Astrocyte of the spinal cord (primary cell): ENCODE measurements around the gene PSMD12.
A peak's percentile ranks its signal among the peaks of the same experiment; 100 is the strongest.
"Not testable (repeated sequence)": the region's sequence is repeated elsewhere in the genome, so short reads cannot be mapped to it uniquely, and the experiment has no call there.

Source experiments
- DNase-seq: peaks from one replicate; pipeline ENCODE4 v3.0.0; 2011; ENCODE audit warnings: low read depth, low spot score
- H3K4me3 ChIP-seq: 2 replicates; pipeline ENCODE4 v1.5.1; 2011; ENCODE audit warnings: low read depth, mild to moderate bottlenecking, low read length, moderate library complexity
- CTCF ChIP-seq: IDR thresholded peaks from 2 replicates; pipeline ENCODE4 v1.5.1; 2012; ENCODE audit warnings: low read depth, mild to moderate bottlenecking, low read length, inconsistent platforms
- in situ Hi-C: cut with HindIII; loops from 2 replicates; pipeline ENCODE4 v1.10.0; 2017; ENCODE audit warnings: low sequenced_read_pairs

PSMD12 gene

GRCh38 chr17:67388986-67389385 is 22.6 kb upstream of the PSMD12 start:
- no peak overlapping the region for H3K4me3 ChIP-seq
- in situ Hi-C loops, result no loop called here
- no peak for TF ChIP-seq CTCF
- no peak for DNase-seq

GRCh38 chr17:67388536-67388935 is 22.2 kb upstream of the PSMD12 start:
- DNase-seq, H3K4me3 ChIP-seq, in situ Hi-C loops: not testable (repeated sequence)

DNA sequence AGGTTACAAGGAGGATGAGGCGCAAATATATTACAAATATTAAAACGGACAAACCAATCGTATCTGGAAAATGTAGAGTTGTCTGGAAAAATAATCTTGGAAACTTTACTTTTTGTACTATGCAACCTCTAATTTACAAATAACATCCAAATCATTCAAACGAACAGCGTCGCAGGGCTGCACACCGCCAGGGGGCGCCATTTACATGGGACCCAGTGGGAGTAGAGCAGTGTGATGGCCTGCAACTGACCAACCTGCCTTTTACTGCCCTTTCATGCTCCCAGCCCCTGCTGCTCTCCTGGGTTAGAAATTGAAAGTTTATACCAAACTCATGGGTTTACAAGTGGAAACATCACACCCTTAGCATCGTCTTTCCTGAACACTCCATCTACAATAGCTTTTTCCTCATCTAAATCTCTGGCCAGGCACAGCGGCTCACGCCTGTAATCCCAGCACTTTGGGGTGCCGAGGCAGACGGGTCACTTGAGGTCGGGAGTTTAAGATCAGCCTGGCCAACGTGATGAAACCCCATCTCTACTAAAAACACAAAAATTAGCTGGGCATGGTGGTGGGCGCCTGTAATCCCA is 20.7 kb upstream of the PSMD12 start:
- DNase-seq, result peak; percentile 58
- peak; percentile 83 for TF ChIP-seq CTCF
- no peak overlapping the region for H3K4me3 ChIP-seq
- in situ Hi-C loops, result no loop called here

- no peak for DNase-seq
- no peak overlapping the region for H3K4me3 ChIP-seq
- no peak for TF ChIP-seq CTCF
- in situ Hi-C loops, result no loop called here
Measured at GRCh38 chr17:67385122-67385988, 19.0 kb upstream of the PSMD12 start.

DNA sequence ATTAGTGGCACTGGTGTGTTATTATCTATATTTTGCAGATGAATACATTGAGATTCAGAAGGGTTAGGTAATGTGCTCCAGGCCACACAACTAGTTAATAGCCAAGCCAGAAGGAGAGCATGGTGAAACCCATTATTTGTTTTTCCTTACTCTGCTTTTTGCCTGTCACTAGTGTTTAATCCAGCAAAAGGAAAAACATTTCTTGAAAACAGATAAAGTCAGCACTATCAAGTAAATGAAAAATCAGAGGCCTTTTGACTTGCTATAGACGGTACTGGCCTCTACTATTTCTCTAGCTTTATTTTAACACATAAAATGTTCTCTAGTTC is 15.5 kb upstream of the PSMD12 start:
- TF ChIP-seq CTCF, result no peak
- DNase-seq, result no peak
- in situ Hi-C loops, result no loop called here
- no peak overlapping the region for H3K4me3 ChIP-seq

GRCh38 chr17:67379251-67379630 is 12.9 kb upstream of the PSMD12 start:
- H3K4me3 ChIP-seq, result peak overlapping the region; percentile 91
- in situ Hi-C loops, result no loop called here
- peak; percentile 13 for DNase-seq
- no peak for TF ChIP-seq CTCF
